Measurements from ENCODE around the gene TOR1AIP2.

- no peak for TF ChIP-seq CTCF (IDR thresholded peaks at IDR 0.05 in 2 of 3, conservative IDR thresholded peaks at IDR 0.05 in 1 of 3; ENCODE audit: control insufficient read depth in 2 of 3, extremely low read depth in 1 of 3, insufficient read depth in 1 of 3, low read depth in 3 of 3, low read length in 3 of 3)
- no peak for TF ChIP-seq GABPA (IDR thresholded peaks at IDR 0.05; ENCODE audit: low read depth)
- TF ChIP-seq EP300 (IDR thresholded peaks at IDR 0.05; ENCODE audit: borderline replicate concordance in 1 of 2, control insufficient read depth in 1 of 2, low read depth in 2 of 2, low read length in 2 of 2) = no peak
- TF ChIP-seq CHD2 (IDR thresholded peaks at IDR 0.05; ENCODE audit: borderline replicate concordance, low read depth, low read length) = no peak
- TF ChIP-seq MAX (IDR thresholded peaks at IDR 0.05; ENCODE audit: low read depth, low read length) = no peak
- no peak for TF ChIP-seq FOXM1 (IDR thresholded peaks at IDR 0.05; ENCODE audit: low read depth, low read length)
- no peak for TF ChIP-seq NFXL1 (IDR thresholded peaks at IDR 0.05; ENCODE audit: borderline replicate concordance)
- TF ChIP-seq POLR2A (IDR thresholded peaks at IDR 0.05; ENCODE audit: low read depth, low read length) = no peak
These were observed 37.5 kb downstream of the TOR1AIP2 start for GRCh38 chr1:179840107-179840506.
